ENCODE measurements around the gene PCSK6. TPM values are rescaled to one million over a fixed set of nuclear protein-coding genes. Genes with fewer than 3 reads are reported as not detected.

The PCSK6 gene
- total RNA-seq, 1 donor from 2014 or later, result 3.7 TPM

GRCh38 chr15:101327147-101327740, 162.3 kb downstream of the PCSK6 start:
- TF ChIP-seq CTCF (conservative IDR thresholded peaks at IDR 0.05; ENCODE audit: low read depth, low read length), result no peak
- no peak overlapping the region for H3K4me3 ChIP-seq (ENCODE audit: low read depth, low read length)
- DNase-seq (ENCODE audit: low read depth), result no peak

DNA sequence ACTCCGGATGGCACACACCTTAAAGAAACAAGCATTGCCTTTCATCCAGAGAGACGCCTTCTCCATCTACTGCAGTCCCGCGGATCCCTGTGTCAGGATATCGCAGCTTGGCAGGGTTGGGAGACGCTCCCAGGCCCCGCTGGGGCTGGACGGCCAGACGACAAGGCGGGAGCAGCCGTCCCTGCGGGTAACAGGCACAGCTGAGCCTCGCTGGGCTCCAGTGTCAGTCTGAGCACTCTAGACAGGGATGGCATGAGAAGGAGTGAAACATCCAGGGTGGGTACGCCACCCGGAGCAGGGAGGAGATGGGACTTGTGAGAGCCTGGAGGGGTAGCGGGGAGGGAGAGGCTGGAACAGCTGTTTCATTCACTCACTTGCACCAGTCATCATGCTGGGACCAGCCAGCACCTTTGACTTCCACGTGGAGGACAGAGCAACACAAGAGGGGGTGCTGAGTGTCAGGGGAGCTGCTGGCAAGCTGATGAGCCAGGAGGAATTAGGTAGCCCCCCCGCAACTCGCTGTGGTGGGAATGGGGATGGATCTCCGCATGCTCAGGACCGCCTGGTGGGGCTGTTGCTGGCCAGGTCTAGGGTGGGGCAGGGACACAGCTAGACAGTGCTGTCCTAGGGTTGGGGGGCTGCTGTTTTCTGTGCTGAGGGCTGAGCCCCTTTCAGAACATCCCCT, 162.9 kb downstream of the PCSK6 start:
- no peak overlapping the region for H3K4me3 ChIP-seq (ENCODE audit: low read depth, low read length)
- DNase-seq (ENCODE audit: low read depth), result no peak
- TF ChIP-seq CTCF (conservative IDR thresholded peaks at IDR 0.05; ENCODE audit: low read depth, low read length), result no peak

DNA sequence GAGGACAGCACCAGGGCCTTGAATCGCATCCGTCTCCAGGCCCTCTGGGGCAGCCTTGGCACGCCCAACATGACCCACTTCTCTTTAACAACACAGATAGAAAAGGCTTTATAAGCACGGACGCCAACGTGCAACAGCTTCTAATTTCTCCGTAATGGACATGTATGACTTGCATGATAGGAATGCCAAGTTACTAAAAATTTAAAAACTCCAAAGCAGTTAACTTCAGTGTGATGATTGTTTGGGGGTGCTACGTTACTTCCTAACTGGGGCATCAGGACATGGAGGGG, 163.5 kb downstream of the PCSK6 start:
- TF ChIP-seq CTCF (conservative IDR thresholded peaks at IDR 0.05; ENCODE audit: low read depth, low read length), result no peak
- H3K4me3 ChIP-seq (ENCODE audit: low read depth, low read length), result no peak overlapping the region
- DNase-seq (ENCODE audit: low read depth), result no peak

DNA sequence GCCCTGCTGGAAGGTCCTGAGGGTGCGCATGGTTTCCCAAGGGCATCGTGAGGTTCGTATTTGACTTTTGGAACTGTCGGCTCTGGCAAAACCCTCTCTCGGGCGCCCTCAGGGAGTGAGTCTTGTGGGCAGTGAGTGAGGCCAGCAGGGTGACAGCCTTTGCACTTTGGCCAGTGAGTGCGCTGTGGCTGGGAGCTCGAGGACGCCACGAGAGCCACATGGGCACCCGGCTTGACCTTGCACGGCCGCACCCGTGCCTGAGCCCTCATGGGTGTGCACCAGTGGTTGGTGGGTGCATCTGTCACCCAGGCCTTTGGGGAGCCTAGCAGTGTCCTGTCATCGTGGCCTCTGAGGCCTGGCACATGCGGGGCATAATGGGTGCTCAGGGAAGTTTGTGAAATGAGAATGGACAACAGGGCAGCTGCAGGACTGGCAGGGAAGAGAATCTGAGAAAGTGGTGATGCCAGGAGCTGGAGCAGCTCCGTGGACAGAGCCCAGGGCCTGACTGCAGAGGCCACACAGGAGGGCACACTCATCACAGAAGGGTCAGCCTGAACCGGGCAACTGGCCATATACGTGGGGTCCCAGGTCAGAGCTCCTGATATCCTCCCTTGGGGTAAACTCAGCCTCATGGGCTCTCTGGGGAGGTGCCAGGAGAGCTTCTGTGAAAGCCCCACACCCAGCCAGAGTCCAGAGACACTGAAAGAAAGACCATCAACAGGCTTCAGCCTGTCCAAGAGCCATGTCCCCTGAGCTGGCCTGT, 164.1 kb downstream of the PCSK6 start:
- TF ChIP-seq CTCF (conservative IDR thresholded peaks at IDR 0.05; ENCODE audit: low read depth, low read length), result no peak
- H3K4me3 ChIP-seq (ENCODE audit: low read depth, low read length), result no peak overlapping the region
- DNase-seq (ENCODE audit: low read depth), result no peak

- no peak overlapping the region for H3K4me3 ChIP-seq (ENCODE audit: low read depth, low read length)
- no peak for DNase-seq (ENCODE audit: low read depth)
- TF ChIP-seq CTCF (conservative IDR thresholded peaks at IDR 0.05; ENCODE audit: low read depth, low read length), result no peak
Measured at GRCh38 chr15:101324524-101325177, 164.9 kb downstream of the PCSK6 start.

DNA sequence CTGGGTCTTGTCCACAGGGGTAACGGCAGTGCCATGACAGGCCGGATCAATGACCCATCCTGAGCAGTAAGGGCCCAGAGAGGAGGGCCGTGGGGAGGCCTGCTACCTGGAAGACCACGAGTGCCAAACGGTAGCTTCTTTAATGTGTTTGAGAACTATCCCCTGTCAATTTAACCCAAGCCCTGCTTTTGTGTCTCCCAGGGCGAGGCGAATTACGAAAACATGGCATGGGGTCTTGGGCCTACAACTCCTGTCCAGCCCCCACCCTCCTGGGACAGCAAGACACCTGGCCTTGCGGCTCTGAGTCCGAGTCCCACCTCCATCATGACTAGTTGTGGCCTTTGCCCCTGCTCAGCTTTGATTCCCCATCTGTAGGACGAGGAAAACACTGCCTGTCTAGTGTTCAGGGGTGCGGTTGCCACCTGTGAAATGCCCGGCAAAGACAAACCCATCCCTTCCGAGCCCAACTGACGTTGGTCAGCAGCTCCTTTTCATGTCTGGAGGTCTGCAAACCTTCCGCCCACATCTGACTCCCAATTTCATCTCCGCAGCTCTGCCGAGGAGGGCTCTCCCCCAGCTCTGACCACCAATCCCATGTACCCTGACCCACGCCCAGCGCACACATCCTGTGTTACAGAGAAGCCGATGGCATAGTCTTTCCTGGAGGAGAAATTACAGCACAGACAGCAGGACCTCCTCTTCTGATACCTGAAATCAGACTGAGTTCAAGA, 165.5 kb downstream of the PCSK6 start:
- H3K4me3 ChIP-seq (ENCODE audit: low read depth, low read length), result no peak overlapping the region
- no peak for TF ChIP-seq CTCF (conservative IDR thresholded peaks at IDR 0.05; ENCODE audit: low read depth, low read length)
- DNase-seq (ENCODE audit: low read depth), result no peak
